HepG2 (cell line): Measurements from ENCODE around the gene DCDC2C. TPM values are rescaled to one million over a fixed set of nuclear protein-coding genes. Genes with fewer than 3 reads are reported as not detected.

Source experiments
- ATAC-seq: fragments of 200-7000 bp; cut with Tn5 transposase; 3 replicates; pipeline ENCODE4 v1.9.1; 2020; ENCODE audit warnings: mild to moderate bottlenecking, moderate library complexity
- BruUV-seq: library from RNA; stranded (reverse); fragments of 400-500 nt; replicated peaks from 2 replicates; lab custom pipeline; 2021; lab: Mats Ljungman, UMichigan
- CTCF ChIA-PET: fragments of 300-600 bp; formaldehyde crosslinking; extraction: SDS; loops from one replicate; lab custom pipeline; 2021; ENCODE audit warnings: low total read pairs, inconsistent platforms, low intra/inter-chr PET ratio; lab: Yijun Ruan, JAX
- POLR2A ChIA-PET: fragments of 350-600 bp; sonication (Branson Sonifier 250); formaldehyde crosslinking; loops from one replicate; lab custom pipeline; 2020; ENCODE audit warnings: antibody characterized with exemption, inconsistent platforms; lab: Yijun Ruan, JAX
- DNase-seq: peaks from one replicate; pipeline ENCODE4 v3.0.0-alpha.2; 2015; ENCODE audit warnings: low spot score
- FAIRE-seq: peaks from 3 replicates; lab custom pipeline; 2011; peaks lifted over from hg19 to GRCh38; lab: Jason Lieb, UNC
- H2AFZ ChIP-seq: one replicate; pipeline ENCODE4 v1.6.1; 2011; ENCODE audit warnings: low read length, inconsistent platforms
- H3K27ac ChIP-seq: fragments of 300-600 bp; 3 replicates; pipeline ENCODE4 v1.8.0; 2011; ENCODE audit warnings: mixed run types, mild to moderate bottlenecking, mixed read lengths, low read length, inconsistent platforms; ENCODE audit not compliant: insufficient read depth; ENCODE audit errors: extremely low read length
- H3K27me3 ChIP-seq, 2 experiments: fragments of 200-600 bp in 1 of 2; 2 replicates in 1 of 2; 3 replicates in 1 of 2; pipeline versions ENCODE4 v1.6.0 to v1.8.0; 2011; ENCODE audit warnings: low read length in 2 of 2, mild to moderate bottlenecking in 2 of 2, moderate library complexity in 2 of 2, inconsistent platforms in 1 of 2; ENCODE audit not compliant: insufficient read depth in 2 of 2, control insufficient read depth in 1 of 2
- H3K36me3 ChIP-seq, 2 experiments: fragments of 200-600 bp in 1 of 2; replicated peaks in 1 of 2; 2 replicates in 1 of 2; 3 replicates in 1 of 2; pipeline versions ENCODE4 v1.5.1 to v1.8.0; 2011; ENCODE audit warnings: low read length in 2 of 2, inconsistent platforms in 1 of 2; ENCODE audit not compliant: insufficient read depth in 2 of 2, control insufficient read depth in 1 of 2
- H3K4me1 ChIP-seq: 2 replicates; pipeline ENCODE4 v1.5.1; 2012; ENCODE audit warnings: low read length, inconsistent platforms; ENCODE audit not compliant: insufficient read depth
- H3K4me2 ChIP-seq: 2 replicates; pipeline ENCODE4 v1.6.0; 2011; ENCODE audit warnings: low read depth, low read length, inconsistent platforms
- H3K4me3 ChIP-seq, 3 experiments: fragments of 200-600 bp in 1 of 3; sonication (generic), shearing (Covaris generic) in 1 of 3; replicated peaks in 1 of 3; 2 replicates each; pipeline ENCODE4 v1.5.1; 2011 to 2016; ENCODE audit warnings: low read length in 3 of 3, inconsistent platforms in 2 of 3, low read depth in 2 of 3, mild to moderate bottlenecking in 2 of 3, control low read depth in 1 of 3, mixed read lengths in 1 of 3; ENCODE audit not compliant: insufficient read depth in 1 of 3
- H3K79me2 ChIP-seq: one replicate; pipeline ENCODE4 v1.6.1; 2011; ENCODE audit warnings: low read length, inconsistent platforms; ENCODE audit not compliant: insufficient read depth
- H3K9ac ChIP-seq: 2 replicates; pipeline ENCODE4 v1.6.0; 2011; ENCODE audit warnings: mild to moderate bottlenecking, low read depth, low read length, inconsistent platforms; ENCODE audit not compliant: insufficient read depth
- H3K9me3 ChIP-seq: 2 replicates; pipeline ENCODE4 v1.5.1; 2012; ENCODE audit warnings: mild to moderate bottlenecking, low read length
- H4K20me1 ChIP-seq: 2 replicates; pipeline ENCODE4 v1.6.0; 2011; ENCODE audit warnings: inconsistent platforms, mild to moderate bottlenecking, low read length, moderate library complexity; ENCODE audit not compliant: insufficient read depth
- KLF6 ChIP-seq: IDR thresholded peaks from 2 replicates; pipeline ENCODE4 v1.8.0; 2016; ENCODE audit warnings: missing biosample characterization, missing genetic modification reagents
- MNT ChIP-seq: fragments of 450-650 bp; IDR thresholded peaks from 2 replicates; pipeline ENCODE4 v1.6.1; 2016
- PAF1 ChIP-seq: IDR thresholded peaks from 2 replicates; pipeline ENCODE4 v1.6.1; 2016; ENCODE audit warnings: missing genetic modification reagents, missing compliant biosample characterization
- PBX2 ChIP-seq: IDR thresholded peaks from 2 replicates; pipeline ENCODE4 v1.6.1; 2016; ENCODE audit warnings: control low read depth
- SRSF1 ChIP-seq: fragments of 200-400 bp; formaldehyde crosslinking; optimal IDR thresholded peaks from 2 replicates; pipeline ENCODE3; 2017; ENCODE audit warnings: mild to moderate bottlenecking, low read depth, low read length, moderate library complexity
- THAP11 ChIP-seq: IDR thresholded peaks from 2 replicates; pipeline ENCODE4 v1.6.1; 2016; ENCODE audit warnings: missing biosample characterization, missing genetic modification reagents
- ZFP37 ChIP-seq: sonication (generic); formaldehyde crosslinking; IDR thresholded peaks from 2 replicates; pipeline ENCODE4 v1.4.0; 2020; ENCODE audit warnings: missing genetic modification reagents, borderline replicate concordance
- ZNF282 ChIP-seq: fragments of 450-650 bp; IDR thresholded peaks from 2 replicates; pipeline ENCODE4 v1.6.1; 2018; ENCODE audit not compliant: partially characterized antibody
- ZNF296 ChIP-seq: sonication (generic); formaldehyde crosslinking; conservative IDR thresholded peaks from 2 replicates; pipeline ENCODE4 v1.5.0; 2020; ENCODE audit warnings: mild to moderate bottlenecking, missing genetic modification reagents
- ZNF326 ChIP-seq: sonication (generic); formaldehyde crosslinking; IDR thresholded peaks from 2 replicates; pipeline ENCODE4 v1.4.0; 2020; ENCODE audit warnings: missing genetic modification reagents, borderline replicate concordance
- ZNF331 ChIP-seq: sonication (generic); formaldehyde crosslinking; IDR thresholded peaks from 2 replicates; pipeline ENCODE4 v1.4.0; 2020; ENCODE audit warnings: missing genetic modification reagents
- ZNF572 ChIP-seq: sonication (generic); formaldehyde crosslinking; IDR thresholded peaks from 2 replicates; pipeline ENCODE4 v1.5.1; 2020; ENCODE audit warnings: mild to moderate bottlenecking, missing genetic modification reagents
- ZNF629 ChIP-seq: sonication (generic); formaldehyde crosslinking; conservative IDR thresholded peaks from 2 replicates; pipeline ENCODE4 v1.5.0; 2020; ENCODE audit warnings: missing genetic modification reagents
- ZSCAN29 ChIP-seq: sonication (generic); formaldehyde crosslinking; conservative IDR thresholded peaks from 2 replicates; pipeline ENCODE4 v1.4.0; 2020; ENCODE audit warnings: mild to moderate bottlenecking, missing genetic modification reagents
- ZSCAN30 ChIP-seq: sonication (generic); formaldehyde crosslinking; IDR thresholded peaks from 2 replicates; pipeline ENCODE4 v1.5.0; 2020; ENCODE audit warnings: mild to moderate bottlenecking, missing genetic modification reagents
- WGBS: methylation state at CpG from one replicate; pipeline ENCODE4 v1.1.6; 2017; ENCODE audit warnings: low lambda C conversion rate; 5-methylcytosine and 5-hydroxymethylcytosine counted together
- in situ Hi-C: cut with HindIII; loops from 2 replicates; pipeline ENCODE4 v1.10.0; 2017; ENCODE audit warnings: low pct_unique_long_range_greater_than_20kb; ENCODE audit not compliant: extremely low pct_ligation_motif_present
- intact Hi-C: fragments of 100-400 bp; cut with micrococcal nuclease; formaldehyde crosslinking; loops from one replicate; pipeline ENCODE4 v1.10.0; 2022; ENCODE audit not compliant: unreplicated experiment
- polyA plus RNA-seq, 8 experiments: library from polyadenylated mRNA; depleted of rRNA in 3 of 8; stranded (reverse) in 7 of 8; unstranded in 1 of 8; fragments of >200 nt; fragmentation: Illumina TruSeq in 4 of 8; extraction: Trizol in 4 of 8; gene quantifications; 2 replicates each; pipeline versions ENCODE4 v1.2.1 to v1.2.3, GENCODE V29; 2011 to 2016; ENCODE audit warnings: low read depth in 4 of 8, missing spikeins in 1 of 8, mixed read lengths in 1 of 8; ENCODE audit not compliant: insufficient read depth in 1 of 8
- total RNA-seq, 5 experiments: library from RNA; depleted of rRNA; stranded (reverse); fragments of >200 nt; fragmentation: Illumina TruSeq; extraction: Trizol; gene quantifications; 2 replicates each; pipeline ENCODE4 v1.2.3, GENCODE V29; 2016; ENCODE audit warnings: low read depth in 1 of 5

The DCDC2C gene
- total and polyA plus RNA-seq, 2 of the 13 experiments (the other 11 are each of a cell fraction or from before 2014, with no cell fraction given), result not detected

DNA sequence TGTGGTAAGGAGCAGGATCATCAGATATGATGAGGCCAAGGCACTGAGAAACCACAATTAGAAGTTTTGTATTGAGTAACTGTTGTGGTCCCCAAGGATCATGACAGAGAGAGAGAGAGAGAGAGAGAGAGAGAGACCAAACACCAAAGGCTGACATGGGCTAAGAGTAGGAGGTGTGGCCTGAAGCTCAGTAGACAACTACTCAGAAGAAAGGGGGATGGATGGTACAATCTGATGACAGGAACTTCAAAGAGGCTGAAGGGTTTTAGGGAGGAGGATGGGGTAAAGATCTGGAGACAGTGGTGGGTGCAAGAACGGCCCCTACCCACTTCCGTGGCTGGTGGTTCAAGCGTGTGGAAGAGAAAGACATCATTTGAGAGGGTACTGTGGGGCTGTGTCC, 135.0 kb downstream of the DCDC2C start (continued):
- TF ChIP-seq MNT, result no peak

DNA sequence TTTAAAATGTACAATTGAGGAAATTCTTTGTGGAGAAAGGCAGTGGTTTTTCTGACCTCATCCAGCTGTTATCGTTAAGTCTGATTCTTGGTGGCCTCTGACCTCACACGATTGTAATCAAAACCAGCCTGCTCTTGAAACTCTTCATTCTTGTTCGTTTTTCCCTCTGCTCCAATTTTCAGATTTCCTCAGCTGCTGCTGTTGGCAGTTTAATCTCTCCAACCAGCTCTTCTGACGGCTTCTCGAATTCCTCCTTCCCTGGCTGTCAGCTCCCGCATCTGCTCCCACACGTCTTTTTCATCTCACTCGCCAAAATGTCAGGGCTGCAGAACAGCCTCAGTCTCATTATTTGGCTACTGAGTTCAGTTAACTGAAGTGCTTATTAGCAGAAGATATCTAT, 136.1 kb downstream of the DCDC2C start:
- no peak overlapping the region for H3K4me3 ChIP-seq
- BruUV-seq, result no TSS peak
- no peaks in the 10 kb centered on the region for H3K9me3 ChIP-seq
- H3K4me1 ChIP-seq, result no peaks in the 10 kb centered on the region
- DNase-seq (no peak), FAIRE-seq (no peak), ATAC-seq (no peak)
- intact Hi-C loops, result no loop called here
- H3K27me3 ChIP-seq, result peaks cover 0 to 32% of the 10 kb centered on the region in 2 experiments; a peak in 1 of 5 replicates
- H3K4me2 ChIP-seq, result no peak overlapping the region
- H3K36me3 ChIP-seq, result no peaks in the 10 kb centered on the region
- H2AFZ ChIP-seq, result no peak overlapping the region
- TF ChIP-seq PAF1 (CRISPR knock-in tag) (no peak), ZNF326 (CRISPR knock-in tag) (no peak)
- 12% methylated on average over 8 of the region's 8 CpGs for WGBS
- H4K20me1 ChIP-seq, result no peaks in the 10 kb centered on the region
- H3K27ac ChIP-seq, result no peak overlapping the region
- POLR2A ChIA-PET, result no interaction called here
- no peak overlapping the region for H3K9ac ChIP-seq
- H3K79me2 ChIP-seq, result no peaks in the 10 kb centered on the region
- CTCF ChIA-PET, result no interaction called here
- in situ Hi-C loops, result no loop called here

DNA sequence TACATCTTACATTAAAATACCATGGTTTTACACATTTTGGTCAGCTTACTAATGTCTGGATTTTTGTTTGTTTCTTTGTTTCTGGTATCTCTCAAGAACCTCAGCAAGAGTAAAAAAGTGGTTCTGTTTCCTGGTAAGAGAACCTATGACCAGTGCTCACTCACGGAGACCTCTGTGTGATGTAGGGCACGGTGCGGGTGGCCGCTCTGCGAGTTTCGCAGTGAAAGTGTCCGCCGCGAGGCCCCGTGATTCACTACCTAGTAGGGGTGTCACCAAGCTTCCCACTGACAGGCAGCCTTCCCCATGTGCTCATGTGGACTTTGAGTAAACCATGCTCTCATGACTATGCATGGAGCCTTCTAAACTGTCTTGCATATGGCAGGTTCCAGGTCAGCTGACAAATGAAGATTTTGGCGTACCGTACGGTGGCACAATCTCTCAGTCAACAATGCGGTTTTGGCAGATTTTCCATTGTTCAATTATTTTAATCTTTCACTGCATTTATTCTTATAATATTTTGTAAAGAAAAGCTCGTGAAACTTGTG, 137.3 kb downstream of the DCDC2C start:
- Histone ChIP-seq H3K36me3 (no peaks in the 10 kb centered on the region), H3K27me3 (peaks cover 0 to 44% of the 10 kb centered on the region in 2 experiments; a peak in 2 of 5 replicates), H3K4me3 (no peak overlapping the region), H3K4me1 (no peaks in the 10 kb centered on the region), H3K9me3 (no peaks in the 10 kb centered on the region), H3K79me2 (no peaks in the 10 kb centered on the region), H2AFZ (no peak overlapping the region), H3K27ac (no peak overlapping the region), H3K4me2 (no peak overlapping the region), H3K9ac (no peak overlapping the region), H4K20me1 (no peaks in the 10 kb centered on the region)
- intact Hi-C loops, result no loop called here
- BruUV-seq, result no TSS peak
- WGBS, result 76% methylated on average over 15 of the region's 15 CpGs
- no peak for FAIRE-seq
- POLR2A ChIA-PET, result no interaction called here
- ATAC-seq, result no peak
- CTCF ChIA-PET, result no interaction called here
- in situ Hi-C loops, result no loop called here
- no peak for DNase-seq
- TF ChIP-seq PBX2 (CRISPR knock-in tag), result no peak
- TF ChIP-seq ZSCAN30 (CRISPR knock-in tag), result no peak
- TF ChIP-seq ZNF282, result no peak
- TF ChIP-seq ZNF331 (CRISPR knock-in tag), result no peak
- TF ChIP-seq ZNF296 (CRISPR knock-in tag), result no peak
- no peak for TF ChIP-seq THAP11 (CRISPR knock-in tag)
- TF ChIP-seq ZFP37 (CRISPR knock-in tag), result no peak
- TF ChIP-seq ZSCAN29 (CRISPR knock-in tag), result no peak
- no peak for TF ChIP-seq KLF6 (CRISPR knock-in tag)
- no peak for TF ChIP-seq SRSF1
- no peak for TF ChIP-seq ZNF572 (CRISPR knock-in tag)
- TF ChIP-seq ZNF629 (CRISPR knock-in tag), result no peak
